PC-3 (cell line): ENCODE measurements around the gene NCMAP.

Experiments
- EZH2 ChIP-seq: fragments of 300-600 bp; sonication (generic); IDR thresholded peaks from one replicate; pipeline ENCODE4 v1.6.1; 2017; ENCODE audit warnings: antibody characterized with exemption, mild to moderate bottlenecking, low read length; ENCODE audit not compliant: unreplicated experiment
- EZH2phosphoT487 ChIP-seq: fragments of 300-600 bp; sonication (generic); IDR thresholded peaks from 2 replicates; pipeline ENCODE4 v1.6.1; 2018; ENCODE audit warnings: mild to moderate bottlenecking, antibody characterized with exemption, low read length, borderline replicate concordance
- TF ChIP-seq, protein P1 (sequence below): fragments of 300-600 bp; sonication (generic); conservative IDR thresholded peaks from 2 replicates; pipeline ENCODE4 v1.5.1; 2017; ENCODE audit warnings: antibody characterized with exemption, low read depth, mild to moderate bottlenecking, low read length

DNA sequence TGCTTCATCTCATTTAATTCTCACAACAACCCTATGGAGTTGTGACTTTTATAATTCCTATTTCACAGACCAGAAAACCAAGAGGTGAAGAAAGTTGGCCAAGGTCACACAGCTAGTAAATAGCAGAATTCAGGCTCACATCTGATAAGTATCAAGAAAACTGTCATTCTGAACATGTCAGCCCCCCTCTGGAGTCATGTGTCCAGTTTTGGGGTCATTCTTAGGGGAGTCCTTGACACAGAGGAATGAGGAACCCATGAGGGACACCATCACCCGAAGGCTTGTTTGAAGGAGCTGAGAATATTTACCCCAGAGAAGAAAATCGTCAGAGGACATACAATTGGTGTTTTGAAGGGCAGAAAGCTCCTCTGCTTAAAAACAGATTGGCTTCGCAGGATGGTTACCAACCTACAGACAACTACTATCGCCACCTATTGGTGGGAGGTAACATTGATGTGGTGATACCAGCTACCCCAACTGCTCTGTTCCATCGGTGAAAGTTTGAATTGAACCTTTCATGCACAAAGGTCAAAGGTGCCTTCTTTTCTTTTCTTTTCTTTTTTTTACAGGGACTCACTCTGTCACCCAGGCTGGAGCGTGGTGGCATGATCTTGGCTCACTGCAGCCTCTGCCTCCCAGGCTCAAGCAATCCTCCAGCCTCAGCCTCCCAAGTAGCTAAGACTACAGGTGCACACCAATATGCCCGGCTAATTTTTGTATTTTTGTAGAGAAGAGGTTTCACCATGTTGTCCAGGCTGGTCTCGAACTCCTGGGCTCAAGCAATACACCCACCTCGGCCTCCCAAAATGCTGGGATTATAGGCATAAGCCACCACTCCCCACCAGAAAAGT is 31.3 kb downstream of the NCMAP start:
- TF ChIP-seq, protein P1, sequence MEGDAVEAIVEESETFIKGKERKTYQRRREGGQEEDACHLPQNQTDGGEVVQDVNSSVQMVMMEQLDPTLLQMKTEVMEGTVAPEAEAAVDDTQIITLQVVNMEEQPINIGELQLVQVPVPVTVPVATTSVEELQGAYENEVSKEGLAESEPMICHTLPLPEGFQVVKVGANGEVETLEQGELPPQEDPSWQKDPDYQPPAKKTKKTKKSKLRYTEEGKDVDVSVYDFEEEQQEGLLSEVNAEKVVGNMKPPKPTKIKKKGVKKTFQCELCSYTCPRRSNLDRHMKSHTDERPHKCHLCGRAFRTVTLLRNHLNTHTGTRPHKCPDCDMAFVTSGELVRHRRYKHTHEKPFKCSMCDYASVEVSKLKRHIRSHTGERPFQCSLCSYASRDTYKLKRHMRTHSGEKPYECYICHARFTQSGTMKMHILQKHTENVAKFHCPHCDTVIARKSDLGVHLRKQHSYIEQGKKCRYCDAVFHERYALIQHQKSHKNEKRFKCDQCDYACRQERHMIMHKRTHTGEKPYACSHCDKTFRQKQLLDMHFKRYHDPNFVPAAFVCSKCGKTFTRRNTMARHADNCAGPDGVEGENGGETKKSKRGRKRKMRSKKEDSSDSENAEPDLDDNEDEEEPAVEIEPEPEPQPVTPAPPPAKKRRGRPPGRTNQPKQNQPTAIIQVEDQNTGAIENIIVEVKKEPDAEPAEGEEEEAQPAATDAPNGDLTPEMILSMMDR, result peak; percentile 82
- TF ChIP-seq EZH2phosphoT487 (no peak), EZH2 (no peak)
